Subcutaneous adipose tissue (tissue), 4 donors: ENCODE results near the gene PDLIM1. TPM values are rescaled to one million over a fixed set of nuclear protein-coding genes. Genes with fewer than 3 reads are reported as not detected.

Experiments used
- CTCF ChIP-seq: fragments of 450-650 bp; IDR thresholded peaks from one replicate; pipeline ENCODE4 v1.5.1; 2016; ENCODE audit warnings: low read depth, mild to moderate bottlenecking, control low read depth, antibody characterized with exemption, moderate library complexity
- total RNA-seq, 4 donors: library from RNA; depleted of rRNA; stranded (reverse); fragments of >200 nt; gene quantifications; one replicate each; pipeline ENCODE4 v1.1.0, GENCODE V29; 2016

PDLIM1 gene
- total RNA-seq, 4 donors from 2014 or later: 79.2 to 118 (median 96.4) TPM

GRCh38 chr10:95253686-95254085 is 37.1 kb downstream of the PDLIM1 start:
- no peak for TF ChIP-seq CTCF

- TF ChIP-seq CTCF: no peak
Observed at GRCh38 chr10:95253007-95253406, 37.8 kb downstream of the PDLIM1 start.

- TF ChIP-seq CTCF: no peak
Observed at GRCh38 chr10:95250856-95251255, 39.9 kb downstream of the PDLIM1 start.

- TF ChIP-seq CTCF: no peak
Observed at GRCh38 chr10:95249467-95249866, 41.3 kb downstream of the PDLIM1 start.

GRCh38 chr10:95248989-95249388 is 41.8 kb downstream of the PDLIM1 start:
- no peak for TF ChIP-seq CTCF

- TF ChIP-seq CTCF: no peak
Observed at GRCh38 chr10:95247881-95248583, 42.8 kb downstream of the PDLIM1 start.

GRCh38 chr10:95247200-95247880 is 43.5 kb downstream of the PDLIM1 start:
- TF ChIP-seq CTCF: no peak
